ENCODE data around the gene TRABD2B. TPM values are rescaled to one million over a fixed set of nuclear protein-coding genes. Genes with fewer than 3 reads are reported as not detected.

Gene TRABD2B
- total RNA-seq, 3 donors from 2014 or later, result not detected

- DNase-seq (no peak), ATAC-seq (no peak)
- Mint-ChIP-seq H3K27me3 (ENCODE audit: low read depth) (no peaks in the 10 kb centered on the region), H3K36me3 (ENCODE audit: insufficient read depth) (no peaks in the 10 kb centered on the region), H3K4me1 (ENCODE audit: low read depth) (no peaks in the 10 kb centered on the region), H3K4me3 (no peak overlapping the region), H3K9me3 (no peaks in the 10 kb centered on the region)
Observed at GRCh38 chr1:47823040-47823808, 174.0 kb downstream of the TRABD2B start.

- H3K36me3 Mint-ChIP-seq (ENCODE audit: insufficient read depth), result no peaks in the 10 kb centered on the region
- H3K4me3 Mint-ChIP-seq, result no peak overlapping the region
- ATAC-seq (no peak), DNase-seq (no peak)
- no peaks in the 10 kb centered on the region for H3K4me1 Mint-ChIP-seq (ENCODE audit: low read depth)
- H3K9me3 Mint-ChIP-seq, result no peaks in the 10 kb centered on the region
- no peaks in the 10 kb centered on the region for H3K27me3 Mint-ChIP-seq (ENCODE audit: low read depth)
Observed at GRCh38 chr1:47821760-47822159, 175.4 kb downstream of the TRABD2B start.

- Mint-ChIP-seq H3K9me3 (no peaks in the 10 kb centered on the region), H3K4me3 (no peak overlapping the region), H3K36me3 (ENCODE audit: insufficient read depth) (no peaks in the 10 kb centered on the region), H3K4me1 (ENCODE audit: low read depth) (no peaks in the 10 kb centered on the region), H3K27me3 (ENCODE audit: low read depth) (no peaks in the 10 kb centered on the region)
- ATAC-seq (no peak), DNase-seq (no peak)
Observed at GRCh38 chr1:47819574-47819888, 177.7 kb downstream of the TRABD2B start.

- H3K4me3 Mint-ChIP-seq, result no peak overlapping the region
- DNase-seq, result no peak
- H3K9me3 Mint-ChIP-seq, result no peaks in the 10 kb centered on the region
- H3K36me3 Mint-ChIP-seq (ENCODE audit: insufficient read depth), result no peaks in the 10 kb centered on the region
- ATAC-seq, result no peak
- H3K27me3 Mint-ChIP-seq (ENCODE audit: low read depth), result no peaks in the 10 kb centered on the region
- H3K4me1 Mint-ChIP-seq (ENCODE audit: low read depth), result no peaks in the 10 kb centered on the region
Observed at GRCh38 chr1:47818682-47819573, 178.3 kb downstream of the TRABD2B start.

GRCh38 chr1:47817861-47818260, 179.3 kb downstream of the TRABD2B start:
- H3K4me3 Mint-ChIP-seq, result no peak overlapping the region
- H3K9me3 Mint-ChIP-seq, result no peaks in the 10 kb centered on the region
- no peaks in the 10 kb centered on the region for H3K36me3 Mint-ChIP-seq (ENCODE audit: insufficient read depth)
- no peak for ATAC-seq
- H3K4me1 Mint-ChIP-seq (ENCODE audit: low read depth), result no peaks in the 10 kb centered on the region
- H3K27me3 Mint-ChIP-seq (ENCODE audit: low read depth), result no peaks in the 10 kb centered on the region
- no peak for DNase-seq

GRCh38 chr1:47816325-47817071, 180.7 kb downstream of the TRABD2B start:
- ATAC-seq, result no peak
- no peaks in the 10 kb centered on the region for H3K9me3 Mint-ChIP-seq

GRCh38 chr1:47814612-47815395, 182.4 kb downstream of the TRABD2B start:
- Mint-ChIP-seq H3K9me3 (no peaks in the 10 kb centered on the region), H3K4me1 (ENCODE audit: low read depth) (no peaks in the 10 kb centered on the region), H3K27me3 (ENCODE audit: low read depth) (peaks cover 3% of the 10 kb centered on the region), H3K4me3 (no peak overlapping the region), H3K36me3 (ENCODE audit: insufficient read depth) (no peaks in the 10 kb centered on the region)
- DNase-seq, result no peak
- ATAC-seq, result no peak

More at GRCh38 chr1:47816325-47817071, 180.7 kb downstream of the TRABD2B start:
- no peak for DNase-seq
- Mint-ChIP-seq H3K4me1 (ENCODE audit: low read depth) (no peaks in the 10 kb centered on the region), H3K36me3 (ENCODE audit: insufficient read depth) (no peaks in the 10 kb centered on the region), H3K4me3 (no peak overlapping the region), H3K27me3 (ENCODE audit: low read depth) (no peaks in the 10 kb centered on the region)

- Mint-ChIP-seq H3K27me3 (ENCODE audit: low read depth) (peaks cover 3% of the 10 kb centered on the region), H3K4me1 (ENCODE audit: low read depth) (no peaks in the 10 kb centered on the region), H3K4me3 (no peak overlapping the region), H3K9me3 (no peaks in the 10 kb centered on the region), H3K36me3 (ENCODE audit: insufficient read depth) (no peaks in the 10 kb centered on the region)
- ATAC-seq (no peak), DNase-seq (no peak)
Observed at GRCh38 chr1:47813970-47814369, 183.2 kb downstream of the TRABD2B start.

GRCh38 chr1:47812904-47813514, 184.2 kb downstream of the TRABD2B start:
- Mint-ChIP-seq H3K9me3 (no peaks in the 10 kb centered on the region), H3K4me3 (no peak overlapping the region)
- ATAC-seq, result no peak

GRCh38 chr1:47810964-47811682, 186.1 kb downstream of the TRABD2B start:
- H3K27me3 Mint-ChIP-seq (ENCODE audit: low read depth), result peaks cover 3% of the 10 kb centered on the region
- H3K36me3 Mint-ChIP-seq (ENCODE audit: insufficient read depth), result no peaks in the 10 kb centered on the region
- H3K4me1 Mint-ChIP-seq (ENCODE audit: low read depth), result no peaks in the 10 kb centered on the region
- H3K9me3 Mint-ChIP-seq, result no peaks in the 10 kb centered on the region
- H3K4me3 Mint-ChIP-seq, result no peak overlapping the region
- ATAC-seq (no peak), DNase-seq (no peak)

More at GRCh38 chr1:47812904-47813514, 184.2 kb downstream of the TRABD2B start:
- no peak for DNase-seq
- Mint-ChIP-seq H3K27me3 (ENCODE audit: low read depth) (peaks cover 3% of the 10 kb centered on the region), H3K4me1 (ENCODE audit: low read depth) (no peaks in the 10 kb centered on the region), H3K36me3 (ENCODE audit: insufficient read depth) (no peaks in the 10 kb centered on the region)

- no peaks in the 10 kb centered on the region for H3K9me3 Mint-ChIP-seq
- no peaks in the 10 kb centered on the region for H3K36me3 Mint-ChIP-seq (ENCODE audit: insufficient read depth)
- ATAC-seq, result no peak
- no peak for DNase-seq
- H3K27me3 Mint-ChIP-seq (ENCODE audit: low read depth), result peaks cover 3% of the 10 kb centered on the region
- H3K4me1 Mint-ChIP-seq (ENCODE audit: low read depth), result no peaks in the 10 kb centered on the region
- no peak overlapping the region for H3K4me3 Mint-ChIP-seq
Observed at GRCh38 chr1:47809301-47810084, 187.7 kb downstream of the TRABD2B start.

- H3K9me3 Mint-ChIP-seq, result no peaks in the 10 kb centered on the region
- ATAC-seq, result no peak
Observed at GRCh38 chr1:47808612-47809011, 188.6 kb downstream of the TRABD2B start.

More at GRCh38 chr1:47808612-47809011, 188.6 kb downstream of the TRABD2B start:
- H3K4me1 Mint-ChIP-seq (ENCODE audit: low read depth), result no peaks in the 10 kb centered on the region
- no peak overlapping the region for H3K4me3 Mint-ChIP-seq
- H3K36me3 Mint-ChIP-seq (ENCODE audit: insufficient read depth), result no peaks in the 10 kb centered on the region
- DNase-seq, result no peak
- peaks cover 3% of the 10 kb centered on the region for H3K27me3 Mint-ChIP-seq (ENCODE audit: low read depth)
